Cortex of kidney (tissue), 1 donor: ENCODE data around the gene EID3.
"Not testable (repeated sequence)": the region's sequence is repeated elsewhere in the genome, so short reads cannot be mapped to it uniquely, and the experiment has no call there.

Experiments used
- DNase-seq: peaks from one replicate; lab custom pipeline; 2025; lab: John Stamatoyannopoulos, UW

The EID3 gene

DNA sequence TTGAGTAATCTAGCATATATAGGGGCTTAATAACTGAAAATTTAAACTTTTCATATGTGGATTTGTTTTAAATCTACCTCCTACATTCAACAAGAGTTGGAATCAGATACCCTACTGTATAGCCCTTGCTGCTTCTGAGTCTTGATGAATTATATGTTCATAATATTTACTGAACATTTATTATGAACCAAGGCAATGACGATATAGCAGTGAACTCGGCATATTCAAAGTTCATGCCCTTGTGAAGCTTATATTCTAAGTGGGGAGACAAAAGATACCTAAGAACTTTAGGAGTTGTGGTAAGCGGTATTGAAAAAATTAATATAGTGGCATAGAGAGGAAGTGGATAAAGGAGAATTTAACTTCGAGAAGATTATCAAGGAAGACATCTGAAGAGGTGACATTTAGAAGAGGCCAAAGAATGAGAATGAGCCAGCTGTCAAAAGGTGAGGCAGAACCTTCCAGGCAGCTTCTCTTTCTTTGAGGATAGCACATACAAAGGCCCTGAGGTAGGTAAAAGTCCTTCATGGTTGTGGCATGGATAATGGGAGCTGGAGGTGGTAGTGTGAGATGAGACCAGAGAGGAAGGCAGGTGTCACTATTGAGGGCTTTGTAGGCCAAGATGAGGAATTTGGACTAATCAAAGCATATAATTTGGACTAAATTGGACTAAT, 10.2 kb downstream of the EID3 start:
- no peak for DNase-seq

DNA sequence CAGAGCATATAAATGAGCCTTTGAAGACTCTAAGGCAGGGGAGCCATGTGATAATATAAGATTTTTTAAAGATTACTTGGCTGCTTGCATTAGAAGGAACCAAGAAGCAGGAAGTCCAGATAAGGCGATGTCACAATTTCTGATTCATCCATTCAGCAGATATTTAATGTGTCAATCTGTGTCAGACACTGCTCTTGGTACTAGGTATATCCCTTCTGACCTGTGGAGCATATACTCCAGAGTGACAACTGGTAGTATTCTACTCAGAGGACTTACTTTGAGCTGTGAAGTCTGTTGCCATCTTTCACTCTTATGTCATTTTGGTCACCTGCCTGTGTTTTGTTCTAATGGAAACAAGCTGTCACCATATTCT, 10.7 kb downstream of the EID3 start:
- DNase-seq = no peak

DNA sequence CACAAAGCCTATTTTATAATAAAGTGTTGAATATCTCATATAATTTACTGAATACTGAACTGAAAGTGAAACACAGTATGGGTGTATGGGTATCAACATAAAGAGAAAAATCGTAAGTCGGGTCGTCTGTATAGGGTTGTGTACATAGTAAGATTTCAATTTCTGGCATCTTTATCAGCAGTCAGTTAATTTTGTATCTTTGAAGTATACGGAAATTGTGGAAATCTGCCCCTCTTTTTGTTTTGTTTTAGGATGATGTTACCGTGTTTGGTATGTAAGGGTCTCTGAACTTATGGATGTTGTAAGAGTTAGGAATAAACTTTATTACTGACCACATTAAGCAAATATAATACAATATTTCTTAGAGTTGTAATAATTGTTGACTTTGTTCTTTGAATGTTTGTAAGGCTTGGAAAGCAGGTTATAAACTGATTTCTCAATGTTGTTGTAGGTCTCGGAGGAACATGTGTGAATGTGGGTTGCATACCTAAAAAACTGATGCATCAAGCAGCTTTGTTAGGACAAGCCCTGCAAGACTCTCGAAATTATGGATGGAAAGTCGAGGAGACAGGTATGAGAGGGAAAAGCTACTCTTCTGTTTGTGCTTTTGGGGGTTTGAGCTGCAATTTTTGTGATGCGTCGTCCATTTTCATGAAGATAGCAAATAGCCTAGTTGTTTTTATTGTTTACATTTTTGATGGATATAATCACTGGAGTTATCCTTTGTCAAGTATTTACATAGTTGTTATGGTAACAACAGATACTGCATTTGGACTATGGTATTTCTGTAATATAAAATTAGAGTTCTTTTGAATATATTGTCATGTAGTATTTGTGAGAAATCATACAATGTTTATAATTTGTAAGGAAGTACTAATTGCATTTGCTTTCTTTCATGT, 12.0 kb downstream of the EID3 start:
- DNase-seq = no peak

DNA sequence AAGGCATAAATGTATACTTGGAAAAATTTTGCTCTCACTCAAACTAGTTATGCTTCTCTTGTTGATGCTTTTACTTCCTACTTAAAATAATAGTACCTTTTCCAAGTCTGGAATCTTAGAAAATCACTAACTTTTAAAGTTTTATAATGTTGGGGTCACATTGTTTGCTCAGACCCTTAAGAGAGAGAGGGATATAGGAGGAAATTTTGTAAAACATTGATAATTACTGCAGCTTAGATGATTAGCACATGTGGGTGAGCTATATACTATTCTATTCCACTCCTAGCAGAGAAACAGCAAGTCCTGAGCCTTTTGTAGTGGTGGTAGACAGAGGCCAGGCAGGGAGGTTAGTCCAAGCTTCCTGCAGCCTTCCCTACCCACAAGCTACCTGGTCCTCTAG, 13.4 kb downstream of the EID3 start:
- DNase-seq = no peak

DNA sequence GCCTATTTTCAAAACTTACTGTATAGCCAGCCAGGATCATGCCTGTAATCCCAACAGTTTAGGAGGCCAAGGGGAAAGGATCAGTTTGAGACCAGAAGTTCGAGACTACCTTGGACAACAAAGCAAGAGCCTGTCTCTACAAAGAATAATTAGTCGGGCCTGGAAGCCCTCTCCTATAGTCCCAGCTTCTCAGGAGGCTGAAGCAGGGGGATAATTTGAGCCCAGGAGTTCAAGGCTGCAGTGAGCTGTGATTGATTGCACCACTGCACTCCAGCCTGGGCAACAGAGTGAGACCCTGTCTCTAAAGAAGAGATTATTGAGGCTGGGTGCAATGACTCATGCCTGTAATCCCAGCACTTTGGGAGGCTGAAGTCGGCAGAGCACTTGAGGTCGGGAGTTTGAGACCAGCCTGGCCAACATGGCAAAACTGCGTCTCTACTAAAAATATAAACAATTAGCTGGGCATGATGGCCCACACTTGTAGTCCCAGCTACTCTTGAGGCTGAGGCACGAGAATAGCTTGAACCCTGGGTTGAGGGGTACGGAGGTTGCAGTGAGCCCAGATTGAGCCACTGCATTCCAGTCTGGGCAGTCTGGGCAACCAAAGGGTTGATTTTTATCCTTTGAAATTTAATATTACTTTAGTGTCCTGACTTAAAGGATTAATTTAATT, 14.1 kb downstream of the EID3 start:
- no peak for DNase-seq

DNA sequence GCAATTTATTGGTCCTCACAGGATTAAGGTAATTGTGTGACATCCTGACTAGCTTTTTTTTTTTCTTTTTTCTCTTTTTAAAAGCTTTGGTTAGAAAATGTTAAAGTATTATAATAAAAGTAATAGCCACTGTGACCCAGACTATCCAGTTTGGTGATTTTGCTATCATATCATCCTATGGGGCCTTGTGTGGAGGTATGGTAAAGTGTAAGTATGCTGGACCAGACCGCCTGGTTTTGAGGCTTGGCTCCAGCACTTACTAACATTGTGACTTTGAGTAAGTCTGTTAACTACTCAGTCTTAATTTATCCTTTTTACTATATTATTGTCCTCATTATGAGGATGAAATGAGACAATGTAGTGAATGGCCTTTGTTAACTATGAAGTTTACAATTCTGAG, 15.5 kb downstream of the EID3 start:
- no peak for DNase-seq

DNA sequence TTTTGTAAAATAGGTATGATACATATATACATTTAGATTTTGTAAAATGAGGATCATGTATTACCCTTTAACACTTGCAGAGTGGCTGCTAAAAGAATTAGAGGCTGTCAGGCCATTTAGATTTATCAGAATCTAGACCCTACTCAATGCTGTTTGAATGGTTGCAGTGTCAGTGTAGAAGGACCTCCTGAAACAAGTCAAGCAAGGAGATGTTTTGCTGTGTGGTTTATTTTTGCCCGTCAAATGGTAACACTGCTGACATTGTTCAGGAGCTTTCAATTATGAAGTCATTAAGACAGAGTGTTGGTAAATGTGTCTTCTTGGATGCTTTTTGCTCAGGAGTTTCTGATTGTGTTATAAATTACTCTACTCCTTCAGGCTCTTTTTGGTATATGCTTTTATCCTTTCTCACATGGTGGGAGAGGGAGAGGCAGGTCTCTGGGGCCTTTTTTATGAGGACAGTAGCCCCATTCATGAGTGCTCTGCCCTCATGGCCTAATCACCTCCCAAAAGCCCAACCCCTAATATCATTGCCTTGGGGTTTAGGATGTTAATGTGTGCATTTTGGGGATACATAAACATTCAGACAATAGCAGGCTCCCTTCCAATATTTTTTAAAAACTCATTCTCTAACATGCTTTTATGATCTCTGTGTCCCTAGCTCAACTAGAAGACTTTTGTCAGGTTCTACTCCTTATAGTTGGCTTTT, 16.5 kb downstream of the EID3 start:
- DNase-seq = no peak

DNA sequence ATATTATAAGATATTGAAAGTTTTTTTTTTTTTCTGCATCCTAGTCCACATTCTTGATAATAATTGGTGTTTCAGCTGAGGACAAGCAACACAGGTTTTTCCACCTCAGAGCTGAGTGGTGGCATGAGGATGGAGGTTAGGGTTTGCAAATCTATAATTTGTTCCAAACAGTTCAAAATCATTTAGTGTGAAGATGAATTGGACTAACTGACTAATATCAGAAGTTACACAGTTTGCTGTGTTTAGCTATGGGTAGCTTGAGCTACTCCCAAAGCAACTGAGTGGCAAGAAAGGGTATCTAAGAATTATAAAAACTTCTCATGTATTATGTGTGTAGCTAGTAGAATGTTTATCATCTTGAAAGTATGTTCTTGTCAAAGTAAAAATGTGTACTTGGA, 17.1 kb downstream of the EID3 start:
- no peak for DNase-seq

DNA sequence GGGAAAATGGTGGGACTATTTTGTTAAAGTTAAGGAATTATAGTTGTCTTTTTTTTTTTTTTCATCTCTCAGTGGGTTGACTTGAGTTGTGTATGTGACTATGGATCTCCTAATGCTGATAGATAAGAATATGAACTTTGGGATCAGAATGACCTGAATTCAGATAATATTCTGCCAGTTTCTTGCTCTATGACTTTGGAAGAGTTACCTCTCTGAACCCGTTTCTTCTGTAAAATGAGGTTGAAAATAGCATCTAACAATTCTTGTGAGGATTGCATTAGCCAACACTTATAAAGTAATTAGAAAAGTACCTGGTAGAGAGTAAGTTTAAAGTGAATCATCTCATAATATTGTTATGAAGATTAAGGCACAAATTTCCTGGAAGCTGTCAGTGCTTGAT, 18.4 kb downstream of the EID3 start:
- no peak for DNase-seq

DNA sequence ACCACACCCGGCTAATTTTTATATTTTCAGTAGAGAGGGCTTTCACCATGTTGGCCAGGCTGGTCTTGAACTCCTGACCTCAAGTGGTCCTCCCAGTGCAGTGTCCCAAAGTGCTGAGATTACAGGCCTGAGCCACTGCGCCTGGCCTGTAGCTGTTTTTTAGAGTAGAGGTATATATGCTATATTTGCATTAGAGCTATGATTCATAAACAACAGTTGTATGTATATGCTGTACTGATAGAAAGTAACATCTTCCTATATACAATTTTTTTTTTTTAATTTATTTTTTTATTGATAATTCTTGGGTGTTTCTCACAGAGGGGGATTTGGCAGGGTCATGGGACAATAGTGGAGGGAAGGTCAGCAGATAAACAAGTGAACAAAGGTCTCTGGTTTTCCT, 19.0 kb downstream of the EID3 start:
- DNase-seq = not testable (repeated sequence)

DNA sequence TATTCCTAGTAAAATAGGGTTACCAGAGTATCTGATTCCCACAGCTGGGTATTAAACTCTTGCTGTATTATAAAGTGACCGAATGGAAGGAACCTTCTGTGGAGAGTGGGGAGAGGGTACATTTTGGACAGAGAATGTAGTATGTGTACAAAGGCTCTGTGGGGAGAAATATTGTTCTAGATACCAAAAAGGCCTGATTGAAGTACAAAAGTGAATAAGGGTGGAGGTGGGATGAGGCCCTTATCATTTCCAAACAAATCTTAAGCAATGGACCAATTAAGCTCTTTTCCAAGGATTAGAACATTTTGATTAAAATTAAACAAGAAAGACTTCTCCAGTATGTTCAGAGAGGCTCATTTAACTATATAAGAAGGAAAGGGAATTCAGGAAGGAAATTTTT, 20.4 kb downstream of the EID3 start:
- DNase-seq = no peak

DNA sequence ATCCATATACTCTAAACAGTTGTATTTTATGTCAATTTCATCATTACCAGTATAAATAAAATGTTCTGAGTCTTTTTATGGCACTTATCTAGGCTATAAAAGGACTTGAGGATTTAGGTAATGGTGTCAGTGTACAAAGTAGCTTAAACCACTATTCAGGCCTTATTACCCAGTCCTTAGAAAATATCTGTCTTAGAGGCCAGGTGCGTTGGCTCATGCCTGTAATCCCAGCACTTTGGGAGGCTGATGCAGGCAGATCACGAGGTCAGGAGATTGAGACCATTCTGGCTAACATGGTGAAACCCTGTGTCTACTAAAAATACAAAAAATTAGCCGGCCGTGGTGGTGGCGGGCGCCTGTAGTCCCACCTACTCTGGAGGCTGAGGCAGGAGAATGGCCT, 24.7 kb downstream of the EID3 start:
- DNase-seq = not testable (repeated sequence)

DNA sequence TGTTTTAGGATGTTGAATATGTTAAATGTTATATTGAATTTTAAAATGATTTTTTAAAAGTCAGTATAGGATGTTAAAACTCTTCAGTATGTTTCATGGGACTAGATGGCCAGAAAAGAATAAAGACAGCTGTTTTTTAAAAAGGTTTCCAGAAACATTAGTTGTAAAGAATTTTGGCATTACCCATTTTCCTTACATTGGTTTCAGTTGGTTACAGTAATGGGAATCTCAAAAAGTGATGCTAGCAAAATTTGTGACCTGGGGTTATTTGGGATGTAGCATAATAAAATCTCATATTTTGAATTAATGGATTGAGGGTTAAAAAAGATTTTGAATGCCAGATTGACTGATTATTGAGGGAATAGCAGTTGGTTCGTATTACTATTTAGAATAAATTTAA, 25.3 kb downstream of the EID3 start:
- no peak for DNase-seq

DNA sequence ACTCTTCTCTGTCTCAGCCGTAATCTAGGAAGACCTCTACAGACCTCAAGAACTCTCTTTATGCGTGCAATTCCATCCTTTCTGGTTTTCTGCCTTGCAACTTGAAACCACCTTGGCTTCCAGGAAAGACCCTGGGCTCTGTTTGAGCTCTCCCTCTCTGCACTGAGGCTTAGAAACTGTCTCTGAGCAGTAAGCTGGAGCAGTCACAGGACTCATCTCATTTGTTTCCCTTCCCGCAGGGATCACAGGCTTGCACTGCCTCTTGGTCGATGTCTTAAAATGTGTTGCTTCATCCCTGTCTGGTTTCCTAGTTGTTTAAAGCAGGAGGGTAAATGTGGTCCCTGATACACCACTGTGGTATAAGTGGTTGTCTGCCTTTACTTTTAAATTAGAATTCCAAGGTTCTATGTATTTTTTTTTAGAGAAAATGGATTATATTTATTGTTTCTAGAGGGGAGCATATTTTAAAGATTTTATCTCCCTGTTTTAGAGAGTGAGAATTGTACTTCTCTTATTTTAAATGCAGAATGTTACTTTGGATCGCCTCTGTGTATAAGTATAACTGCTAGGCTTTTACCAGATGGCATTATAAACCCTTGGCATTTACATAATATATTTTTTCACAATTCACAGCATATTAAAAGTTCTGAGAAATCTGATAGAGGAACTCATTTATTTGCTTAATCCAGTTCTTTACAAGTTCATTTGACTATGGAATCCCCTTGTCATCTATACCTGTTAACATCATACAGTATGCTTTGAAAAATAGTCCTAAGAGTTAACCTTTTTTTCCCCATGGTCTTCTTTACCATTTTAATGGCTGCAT, 26.4 kb downstream of the EID3 start:
- no peak for DNase-seq

DNA sequence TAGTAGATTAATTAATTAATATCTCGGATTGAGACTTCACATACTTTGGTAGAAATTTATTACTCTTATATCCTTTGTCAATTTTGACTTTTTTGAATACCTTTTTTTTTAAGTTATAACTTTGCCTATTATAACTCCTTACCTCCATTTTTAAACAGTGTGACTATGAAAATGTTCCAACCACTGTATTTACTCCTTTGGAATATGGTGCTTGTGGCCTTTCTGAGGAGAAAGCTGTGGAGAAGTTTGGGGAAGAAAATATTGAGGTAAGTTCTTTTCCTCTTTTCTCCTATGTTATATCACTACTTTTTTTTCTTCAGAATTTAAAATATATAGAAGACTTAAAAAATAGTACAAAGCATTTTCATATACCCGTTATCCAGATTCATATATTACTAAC, 27.8 kb downstream of the EID3 start:
- DNase-seq = no peak

DNA sequence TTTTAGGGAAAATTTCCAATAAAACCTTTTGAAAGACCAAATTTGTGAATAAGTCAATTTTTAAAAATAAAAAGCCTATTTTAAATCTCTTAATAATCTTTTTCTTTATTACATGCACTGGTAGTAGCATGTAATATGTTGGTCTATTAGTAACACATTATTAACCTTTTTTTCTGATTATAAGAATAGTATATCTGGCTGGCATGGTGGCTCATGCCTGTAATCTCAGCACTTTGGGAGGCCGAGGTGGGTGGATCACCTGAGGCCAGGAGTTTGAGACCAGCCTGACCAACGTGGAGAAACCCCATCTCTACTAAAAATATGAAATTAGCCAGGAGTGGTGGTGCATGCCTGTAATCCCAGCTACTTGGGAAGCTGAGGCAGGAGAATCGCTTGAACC, 28.7 kb downstream of the EID3 start:
- not testable (repeated sequence) for DNase-seq

DNA sequence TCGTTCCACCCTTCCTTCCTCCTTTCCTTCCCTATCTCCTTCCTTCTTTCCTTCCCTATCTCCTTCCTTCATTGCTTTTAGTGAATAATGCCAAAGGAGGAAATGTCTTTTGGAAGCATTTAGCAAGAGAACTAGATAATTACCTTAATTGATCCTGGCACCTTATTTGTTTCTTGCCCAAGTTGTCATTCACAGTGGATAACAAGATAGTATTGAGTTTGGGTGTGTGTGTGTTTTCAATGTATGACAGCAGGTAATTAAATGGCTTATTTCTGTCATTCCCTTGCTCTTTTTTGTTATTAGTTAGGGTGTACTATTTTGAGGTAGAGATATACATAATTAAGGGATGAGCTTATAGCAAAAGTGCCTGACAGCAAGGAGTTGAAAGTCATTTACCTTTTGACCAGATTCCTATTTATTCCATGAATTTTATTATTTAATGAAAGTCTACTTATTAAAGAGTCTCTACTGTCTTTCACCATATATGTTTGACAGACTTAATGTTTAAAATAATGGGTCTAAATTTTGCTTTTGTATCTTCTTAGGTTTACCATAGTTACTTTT, 30.2 kb downstream of the EID3 start:
- no peak for DNase-seq

DNA sequence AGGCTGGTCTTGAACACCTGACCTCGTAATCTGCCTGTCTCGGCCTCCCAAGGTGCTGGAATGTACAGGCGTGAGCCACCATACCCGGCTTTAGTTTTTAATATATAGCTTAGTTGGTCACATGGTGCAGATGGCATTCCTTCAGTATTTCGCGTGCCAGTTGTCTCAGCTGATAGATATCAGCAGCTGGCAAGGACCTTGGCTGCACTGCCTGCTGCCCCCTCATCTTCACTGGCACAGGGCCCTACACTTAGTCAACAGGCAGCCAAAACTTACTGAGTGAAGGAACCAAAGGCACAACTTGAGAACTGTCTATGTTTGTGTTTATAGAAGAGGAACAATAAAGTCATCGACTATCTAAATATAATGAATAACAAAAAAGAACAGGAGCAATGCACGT, 31.0 kb downstream of the EID3 start:
- DNase-seq = no peak

DNA sequence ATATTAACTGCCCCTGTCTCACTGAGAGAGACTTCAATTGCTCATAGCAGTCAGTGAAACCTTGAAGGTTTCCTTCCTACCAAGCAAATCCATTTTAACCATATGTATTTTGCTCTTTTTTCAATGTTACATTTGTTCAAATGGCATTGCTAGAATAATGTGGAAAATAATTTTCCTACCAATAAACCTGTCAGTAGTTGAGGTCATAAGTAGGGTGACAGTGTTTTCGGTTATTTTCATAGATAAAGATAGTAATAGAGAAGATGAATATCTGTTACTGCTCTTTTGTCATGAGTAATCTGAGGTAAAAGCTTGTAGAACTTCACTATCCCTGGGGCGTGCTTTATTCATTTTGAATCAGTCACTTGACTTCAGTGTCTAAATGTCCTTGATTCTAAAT, 32.6 kb downstream of the EID3 start:
- no peak for DNase-seq

DNA sequence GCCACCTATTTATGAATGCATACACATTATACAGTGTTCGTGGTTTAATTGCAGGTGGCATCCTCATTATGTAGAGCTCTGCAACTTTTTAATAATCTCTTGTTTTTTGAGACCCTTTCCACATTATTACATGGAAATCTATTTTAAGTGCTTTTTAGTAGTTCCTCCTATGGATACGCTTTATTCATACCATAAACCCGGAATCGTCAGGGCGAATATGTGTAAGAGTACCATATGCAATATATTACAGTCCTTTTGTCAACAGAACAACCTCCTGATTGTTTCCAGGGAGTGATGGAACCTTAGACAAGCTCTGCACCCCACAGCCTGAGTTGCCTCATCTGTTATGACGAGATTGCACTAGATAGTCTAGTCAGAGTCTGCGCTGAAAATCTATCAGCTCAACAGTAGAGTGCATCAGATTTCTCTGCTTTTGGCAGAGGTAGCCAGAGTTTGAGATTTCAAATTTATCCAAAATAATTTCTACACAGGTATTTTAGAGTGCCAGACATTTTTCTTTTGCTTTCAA, 33.6 kb downstream of the EID3 start:
- no peak for DNase-seq

DNA sequence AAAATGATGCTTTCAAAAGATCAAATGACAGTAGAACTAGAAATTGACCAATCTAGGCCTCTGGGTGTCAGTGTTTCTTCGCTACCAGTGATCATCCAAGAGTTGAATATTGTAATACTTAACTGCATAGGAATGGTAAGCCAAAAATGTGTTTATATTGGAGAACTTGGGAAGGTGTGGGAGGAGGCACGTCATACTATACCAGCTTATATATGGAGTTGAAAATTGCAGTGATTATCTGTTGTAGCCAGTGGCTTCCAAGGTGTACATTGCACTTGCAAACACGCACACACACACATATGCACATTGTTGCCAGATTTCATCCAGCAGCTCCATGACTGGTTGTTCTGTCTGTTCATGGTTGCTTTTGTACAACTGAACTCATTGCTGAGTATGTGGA, 36.1 kb downstream of the EID3 start:
- no peak for DNase-seq
